IMR-90 (cell line): ENCODE results near the gene NR5A2. TPM values are rescaled to one million over a fixed set of nuclear protein-coding genes. Genes with fewer than 3 reads are reported as not detected.

ENCODE experiments used
- ATAC-seq: fragments of 200-7000 bp; cut with Tn5 transposase; 2 replicates; pipeline ENCODE4 v1.9.1; 2020; ENCODE audit warnings: low read depth, mild to moderate bottlenecking, moderate library complexity
- BruUV-seq: library from RNA; stranded (reverse); fragments of 400-500 nt; replicated peaks from 2 replicates; lab custom pipeline; 2021; lab: Mats Ljungman, UMichigan
- CTCF ChIA-PET: fragments of 300-600 bp; formaldehyde crosslinking; extraction: SDS; loops from one replicate; lab custom pipeline; 2021; ENCODE audit warnings: antibody characterized with exemption; lab: Yijun Ruan, JAX
- POLR2A ChIA-PET: fragments of 300-600 bp; sonication (Branson Sonifier 250); formaldehyde crosslinking; loops from one replicate; lab custom pipeline; 2022; ENCODE audit warnings: antibody characterized with exemption; ENCODE audit not compliant: unreplicated experiment; lab: Charles Lee
- DNase-seq: peaks from one replicate; pipeline ENCODE4 v3.0.0; 2013
- H2AFZ ChIP-seq: replicated peaks from 2 replicates; pipeline ENCODE3; 2013; ENCODE audit warnings: low read length, mild to moderate bottlenecking; ENCODE audit not compliant: poor library complexity
- H2AK5ac ChIP-seq: 2 replicates; pipeline ENCODE4 v1.6.1; 2013; ENCODE audit warnings: low read depth, low read length, inconsistent platforms
- H2AK9ac ChIP-seq: replicated peaks from 2 replicates; pipeline ENCODE3; 2013; ENCODE audit warnings: mild to moderate bottlenecking, low read depth, low read length, moderate library complexity; ENCODE audit not compliant: poor library complexity
- H2BK120ac ChIP-seq: 2 replicates; pipeline ENCODE4 v1.6.1; 2013; ENCODE audit warnings: low read depth, low read length, inconsistent platforms
- H2BK15ac ChIP-seq: 3 replicates; pipeline ENCODE4 v1.6.1; 2013; ENCODE audit warnings: low read depth, low read length, inconsistent platforms
- H2BK20ac ChIP-seq: 2 replicates; pipeline ENCODE4 v1.6.1; 2013; ENCODE audit warnings: low read depth, mild to moderate bottlenecking, inconsistent platforms, low read length, moderate library complexity
- H2BK5ac ChIP-seq: 2 replicates; pipeline ENCODE4 v1.6.1; 2013; ENCODE audit warnings: mild to moderate bottlenecking, low read depth, low read length, inconsistent platforms; ENCODE audit not compliant: poor library complexity, severe bottlenecking
- H3K14ac ChIP-seq: replicated peaks from 2 replicates; pipeline ENCODE4 v1.6.1; 2013; ENCODE audit warnings: low read depth, low read length, inconsistent platforms
- H3K18ac ChIP-seq: 2 replicates; pipeline ENCODE4 v1.6.1; 2013; ENCODE audit warnings: low read depth, low read length, control low read depth
- H3K23ac ChIP-seq: 2 replicates; pipeline ENCODE4 v1.6.1; 2013; ENCODE audit warnings: low read depth, low read length, inconsistent platforms
- H3K27ac ChIP-seq: 2 replicates; pipeline ENCODE4 v1.5.1; 2013; ENCODE audit warnings: mild to moderate bottlenecking, control low read depth, low read length; ENCODE audit not compliant: insufficient read depth
- H3K27me3 ChIP-seq: 2 replicates; pipeline ENCODE4 v1.6.1; 2013; ENCODE audit warnings: low read length; ENCODE audit not compliant: control insufficient read depth, insufficient read depth
- H3K36me3 ChIP-seq: 2 replicates; pipeline ENCODE4 v1.6.1; 2013; ENCODE audit warnings: low read length, mixed read lengths; ENCODE audit not compliant: control insufficient read depth, insufficient read depth
- H3K4ac ChIP-seq: 2 replicates; pipeline ENCODE4 v1.6.1; 2013; ENCODE audit warnings: low read depth, low read length, inconsistent platforms
- H3K4me1 ChIP-seq: 2 replicates; pipeline ENCODE4 v1.6.1; 2013; ENCODE audit warnings: low read length, mixed read lengths; ENCODE audit not compliant: control insufficient read depth, insufficient read depth
- H3K4me2 ChIP-seq: 2 replicates; pipeline ENCODE4 v1.6.1; 2013; ENCODE audit warnings: low read depth, mild to moderate bottlenecking, control low read depth, low read length, moderate library complexity
- H3K4me3 ChIP-seq: 2 replicates; pipeline ENCODE4 v1.5.1; 2013; ENCODE audit warnings: low read depth, mild to moderate bottlenecking, control low read depth, low read length, moderate library complexity; ENCODE audit not compliant: insufficient read depth
- H3K56ac ChIP-seq: 2 replicates; pipeline ENCODE4 v1.6.1; 2013; ENCODE audit warnings: low read length, inconsistent platforms; ENCODE audit not compliant: insufficient read depth; ENCODE audit errors: extremely low read depth
- H3K79me1 ChIP-seq, 2 experiments: 2 replicates each; pipeline ENCODE4 v1.6.1; 2013; ENCODE audit warnings: low read length in 2 of 2, inconsistent platforms in 1 of 2, low read depth in 1 of 2
- H3K9ac ChIP-seq: 2 replicates; pipeline ENCODE4 v1.6.1; 2013; ENCODE audit warnings: low read depth, low read length, control low read depth
- H3K9me1 ChIP-seq: 2 replicates; pipeline ENCODE4 v1.6.1; 2013; ENCODE audit warnings: low read length, inconsistent platforms; ENCODE audit not compliant: insufficient read depth
- H3K9me3 ChIP-seq: 2 replicates; pipeline ENCODE4 v1.6.1; 2013; ENCODE audit warnings: low read length; ENCODE audit not compliant: control insufficient read depth, insufficient read depth
- H4K20me1 ChIP-seq: 2 replicates; pipeline ENCODE4 v1.6.1; 2013; ENCODE audit warnings: low read length, inconsistent platforms; ENCODE audit not compliant: insufficient read depth
- H4K5ac ChIP-seq: 2 replicates; pipeline ENCODE4 v1.6.1; 2013; ENCODE audit warnings: mild to moderate bottlenecking, low read depth, low read length, control low read depth
- H4K8ac ChIP-seq, 2 experiments: 2 replicates each; pipeline ENCODE4 v1.6.1; 2013; ENCODE audit warnings: low read depth in 2 of 2, low read length in 2 of 2, control low read depth in 1 of 2, inconsistent platforms in 1 of 2
- H4K91ac ChIP-seq: 2 replicates; pipeline ENCODE4 v1.6.1; 2013; ENCODE audit warnings: low read depth, low read length, inconsistent platforms; ENCODE audit not compliant: insufficient read depth
- BHLHE40 ChIP-seq: fragments of 150-350 bp; IDR thresholded peaks from 2 replicates; pipeline ENCODE4 v1.6.1; 2016; ENCODE audit warnings: mild to moderate bottlenecking, low read depth, low read length
- CEBPB ChIP-seq: IDR thresholded peaks from 2 replicates; pipeline ENCODE4 v1.6.1; 2012; ENCODE audit warnings: low read depth, low read length, improper control_type of control experiment
- CHD1 ChIP-seq: IDR thresholded peaks from 2 replicates; pipeline ENCODE4 v1.6.1; 2012; ENCODE audit warnings: low read depth, low read length, improper control_type of control experiment
- CTCF ChIP-seq: conservative IDR thresholded peaks from 2 replicates; pipeline ENCODE4 v1.5.1; 2012; ENCODE audit warnings: mild to moderate bottlenecking, low read depth, low read length, improper control_type of control experiment
- ELK1 ChIP-seq: fragments of 150-350 bp; IDR thresholded peaks from 2 replicates; pipeline ENCODE4 v1.6.1; 2016; ENCODE audit warnings: low read depth, mild to moderate bottlenecking, low read length, moderate library complexity, borderline replicate concordance
- FOS ChIP-seq: fragments of 150-350 bp; IDR thresholded peaks from 2 replicates; pipeline ENCODE4 v1.6.1; 2016; ENCODE audit warnings: low read depth, low read length
- MAFK ChIP-seq: IDR thresholded peaks from 2 replicates; pipeline ENCODE4 v1.6.1; 2012; ENCODE audit warnings: low read depth, low read length, improper control_type of control experiment
- MAZ ChIP-seq: IDR thresholded peaks from 2 replicates; pipeline ENCODE4 v1.6.1; 2012; ENCODE audit warnings: low read depth, mild to moderate bottlenecking, low read length, improper control_type of control experiment, moderate library complexity, borderline replicate concordance
- MXI1 ChIP-seq: IDR thresholded peaks from 2 replicates; pipeline ENCODE4 v1.6.1; 2012; ENCODE audit warnings: low read depth, mild to moderate bottlenecking, low read length, moderate library complexity, borderline replicate concordance
- NFE2L2 ChIP-seq: fragments of 150-350 bp; IDR thresholded peaks from 2 replicates; pipeline ENCODE4 v1.6.1; 2016; ENCODE audit warnings: low read depth, mild to moderate bottlenecking, low read length
- POLR2A ChIP-seq: IDR thresholded peaks from 2 replicates; pipeline ENCODE4 v1.6.1; 2012; ENCODE audit warnings: mild to moderate bottlenecking, low read depth, low read length
- RAD21 ChIP-seq: IDR thresholded peaks from 2 replicates; pipeline ENCODE4 v1.6.1; 2012; ENCODE audit warnings: low read length, improper control_type of control experiment
- RCOR1 ChIP-seq: IDR thresholded peaks from 2 replicates; pipeline ENCODE4 v1.6.1; 2012; ENCODE audit warnings: mild to moderate bottlenecking, low read length, improper control_type of control experiment; ENCODE audit not compliant: insufficient replicate concordance
- RFX5 ChIP-seq: IDR thresholded peaks from 2 replicates; pipeline ENCODE4 v1.8.0; 2012; ENCODE audit warnings: low read depth, mild to moderate bottlenecking, low read length, moderate library complexity
- SMC3 ChIP-seq: fragments of 150-350 bp; IDR thresholded peaks from 2 replicates; pipeline ENCODE4 v1.6.1; 2016; ENCODE audit warnings: low read depth, mild to moderate bottlenecking, antibody characterized with exemption, low read length, moderate library complexity
- USF2 ChIP-seq: fragments of 150-350 bp; IDR thresholded peaks from 2 replicates; pipeline ENCODE4 v1.6.1; 2017; ENCODE audit warnings: mild to moderate bottlenecking, antibody characterized with exemption, low read length, low read depth
- WGBS, 2 experiments: methylation state at CpG; one replicate each; pipeline versions ENCODE4 v1.1.5 to v1.1.7; 2013; ENCODE audit warnings: missing lambda C conversion rate in 2 of 2; ENCODE audit not compliant: insufficient read length in 1 of 2; ENCODE audit errors: extremely low coverage in 2 of 2; 5-methylcytosine and 5-hydroxymethylcytosine counted together
- dilution Hi-C: fragments of 300-500 bp; cut with HindIII; formaldehyde crosslinking; loops from one replicate; pipeline ENCODE4 v1.14.3; 2018; ENCODE audit warnings: low sequenced_read_pairs; ENCODE audit not compliant: unreplicated experiment
- in situ Hi-C: fragments of 300-500 bp; cut with MboI; formaldehyde crosslinking; loops from 3 replicates; pipeline ENCODE4 v1.14.3; 2019; ENCODE audit warnings: low sequenced_read_pairs, inconsistent platforms, mixed read lengths
- intact Hi-C: fragments of 100-400 bp; cut with micrococcal nuclease; formaldehyde crosslinking; loops from 2 replicates; pipeline ENCODE4 v1.10.0; 2022
- polyA plus RNA-seq, 3 experiments: library from polyadenylated mRNA; depleted of rRNA; stranded (reverse); fragments of >200 nt; gene quantifications; 2 replicates each; pipeline ENCODE4 v1.2.3, GENCODE V29; 2012; ENCODE audit warnings: low replicate concordance in 1 of 3
- total RNA-seq: library from RNA; depleted of rRNA; stranded (reverse); fragments of >200 nt; gene quantifications from 2 replicates; pipeline ENCODE4 v1.2.3, GENCODE V29; 2012

Gene NR5A2
- total and polyA plus RNA-seq, 2 of the 4 experiments (the other 2 are of a cell fraction), result 0.03 to 0.18 TPM

GRCh38 chr1:200079232-200079940, 51.9 kb downstream of the NR5A2 start:
- H3K14ac ChIP-seq, result no peak overlapping the region
- H3K18ac ChIP-seq, result no peak overlapping the region
- no peak for ATAC-seq
- no peak overlapping the region for H3K9ac ChIP-seq
- H3K27me3 ChIP-seq, result peaks cover 11% of the 10 kb centered on the region
- in situ Hi-C loops (no loop called here), intact Hi-C loops (no loop called here), dilution Hi-C loops (no loop called here)
- POLR2A ChIA-PET, result no interaction called here
- H4K91ac ChIP-seq, result no peak overlapping the region
- no peak for DNase-seq
- H4K8ac ChIP-seq, result no peak overlapping the region
- H4K20me1 ChIP-seq, result no peaks in the 10 kb centered on the region
- no peak for TF ChIP-seq MAZ
- no peak for TF ChIP-seq NFE2L2
- no peak for TF ChIP-seq CHD1
- TF ChIP-seq POLR2A, result no peak
- no peak for TF ChIP-seq MXI1
- no peak for TF ChIP-seq RCOR1
- no peak for TF ChIP-seq SMC3
- TF ChIP-seq CEBPB, result no peak
- no peak for TF ChIP-seq RAD21
- no peak for TF ChIP-seq BHLHE40
- no peak for TF ChIP-seq ELK1
- no peak for TF ChIP-seq USF2
- no peak for TF ChIP-seq MAFK
- no peak for TF ChIP-seq FOS
- no peak for TF ChIP-seq CTCF
- TF ChIP-seq RFX5, result no peak
- no peak overlapping the region for H3K23ac ChIP-seq
- BruUV-seq, result no TSS peak
- H3K27ac ChIP-seq, result no peak overlapping the region
- no peaks in the 10 kb centered on the region for H3K9me1 ChIP-seq
- no peak overlapping the region for H2AFZ ChIP-seq
- H2BK5ac ChIP-seq, result no peak overlapping the region
- H3K9me3 ChIP-seq, result no peaks in the 10 kb centered on the region
- no peak overlapping the region for H4K5ac ChIP-seq
- no peaks in the 10 kb centered on the region for H3K36me3 ChIP-seq
- H3K56ac ChIP-seq, result no peak overlapping the region
- no peak overlapping the region for H2BK15ac ChIP-seq
- peaks cover 2% of the 10 kb centered on the region; the same call in 1 of the 2 replicates for H3K4me1 ChIP-seq
- H3K4ac ChIP-seq, result no peak overlapping the region
- H2AK5ac ChIP-seq, result no peak overlapping the region
- H3K4me2 ChIP-seq, result no peak overlapping the region
- no peak overlapping the region for H3K4me3 ChIP-seq
- CTCF ChIA-PET, result no interaction called here
- H2BK120ac ChIP-seq, result no peak overlapping the region
- H2BK20ac ChIP-seq, result no peak overlapping the region
- H2AK9ac ChIP-seq, result no peak overlapping the region
- no peaks in the 10 kb centered on the region for H3K79me1 ChIP-seq
- WGBS, 2 experiments, result 85% methylated on average over 4 of the region's 8 CpGs; no CpG with 5 or more reads in 1 of the 2 experiments
